SK-MEL-5 (cell line): ENCODE results near the gene NME1. TPM values are rescaled to one million over a fixed set of nuclear protein-coding genes. Genes with fewer than 3 reads are reported as not detected.
"Not testable (repeated sequence)": the region's sequence is repeated elsewhere in the genome, so short reads cannot be mapped to it uniquely, and the experiment has no call there.

Experiments
- DNase-seq: peaks from one replicate; pipeline ENCODE4 v3.0.0-alpha.2; 2016; ENCODE audit warnings: low read depth, low spot score
- in situ Hi-C: cut with HindIII; loops from 2 replicates; pipeline ENCODE4 v1.10.0; 2016; ENCODE audit warnings: low sequenced_read_pairs, high pct_unique_total_duplicates, low pct_unique_long_range_greater_than_20kb
- polyA plus RNA-seq, 2 experiments: library from polyadenylated mRNA; depleted of rRNA; stranded (reverse); fragments of >200 nt; gene quantifications; 2 replicates each; pipeline ENCODE4 v1.2.3, GENCODE V29; 2015
- total RNA-seq: library from RNA; depleted of rRNA; stranded (reverse); fragments of >200 nt; shearing (Covaris generic); gene quantifications from 2 replicates; pipeline ENCODE4 v1.2.3, GENCODE V29; 2014; rRNA removed

The NME1 gene
- total RNA-seq: 415 and 458 TPM in 2 replicates
- polyA plus RNA-seq (2015; cell fraction: cytosol; rRNA removed): 285 and 336 TPM in 2 replicates
- polyA plus RNA-seq (2015; cell fraction: nucleus; rRNA removed): 40.9 and 69.8 TPM in 2 replicates

DNA sequence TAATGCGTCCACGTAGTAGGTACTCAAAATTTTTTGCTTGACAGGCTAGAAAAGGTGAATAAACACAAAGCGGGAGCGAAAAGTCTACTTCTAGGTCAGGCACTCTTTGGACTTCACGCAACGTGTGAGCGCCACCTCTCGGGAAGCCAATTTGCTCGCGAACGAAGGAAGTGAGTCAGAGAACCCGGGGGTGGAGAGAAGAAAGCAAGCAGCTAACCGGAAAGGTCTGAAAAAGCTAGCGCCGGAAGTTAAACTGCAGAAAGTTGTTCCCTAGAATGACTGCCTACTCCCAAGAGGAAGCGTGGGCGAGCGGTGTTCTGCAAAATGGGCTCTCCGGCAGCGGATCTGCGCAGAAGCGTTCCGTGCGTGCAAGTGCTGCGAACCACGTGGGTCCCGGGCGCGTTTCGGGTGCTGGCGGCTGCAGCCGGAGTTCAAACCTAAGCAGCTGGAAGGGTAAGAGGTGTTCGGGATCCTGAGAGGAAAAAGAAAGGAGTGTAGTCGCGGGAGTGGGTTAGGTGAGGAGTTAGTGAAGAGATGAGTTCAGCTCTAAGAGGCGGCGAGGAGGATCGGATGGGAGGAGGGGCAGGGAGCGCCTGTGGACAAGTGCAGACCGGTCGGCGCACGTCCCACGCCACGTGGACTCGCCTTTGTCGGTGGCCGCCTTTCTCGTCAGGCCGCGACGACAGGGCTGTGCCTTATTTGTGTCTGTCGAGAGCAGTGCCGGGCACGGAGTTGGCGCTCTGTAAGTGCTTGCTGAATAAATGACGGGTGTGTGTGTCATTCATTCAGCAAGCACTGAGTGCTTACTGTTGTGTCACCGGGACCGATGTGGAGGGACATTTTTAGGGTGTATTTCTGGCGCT lies at the start of gene NME1:
Gene NME1 (plus strand): TSS at position 350 of the 863 bp plus-strand sequence. CDS start 2,096 bp downstream, outside the sequence.
- DNase-seq: peak; percentile 99

DNA sequence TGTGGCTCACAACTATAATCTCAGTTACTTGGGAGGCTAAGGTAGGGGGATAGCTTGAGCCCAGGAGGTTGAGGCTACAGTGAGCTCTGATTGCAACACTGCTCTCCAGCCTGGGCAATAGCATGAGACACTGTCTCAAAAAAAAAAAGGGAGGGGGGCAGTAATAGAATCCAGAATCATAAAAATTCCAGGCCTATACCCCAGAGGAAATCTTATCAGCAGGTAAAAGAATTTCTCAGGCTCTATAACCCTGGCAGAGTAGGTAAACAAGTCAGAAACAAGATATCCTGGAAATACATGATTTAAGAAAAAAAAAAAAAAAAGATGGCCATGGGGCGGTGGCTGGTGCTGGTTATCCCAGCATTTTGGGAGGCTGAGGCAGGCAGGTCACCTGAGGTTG lies 45.6 kb upstream of the NME1 start:
- DNase-seq: no peak
- in situ Hi-C loops: no loop called here

More for the DNA sequence above, at the start of gene NME1:
- in situ Hi-C loops: no loop called here

DNA sequence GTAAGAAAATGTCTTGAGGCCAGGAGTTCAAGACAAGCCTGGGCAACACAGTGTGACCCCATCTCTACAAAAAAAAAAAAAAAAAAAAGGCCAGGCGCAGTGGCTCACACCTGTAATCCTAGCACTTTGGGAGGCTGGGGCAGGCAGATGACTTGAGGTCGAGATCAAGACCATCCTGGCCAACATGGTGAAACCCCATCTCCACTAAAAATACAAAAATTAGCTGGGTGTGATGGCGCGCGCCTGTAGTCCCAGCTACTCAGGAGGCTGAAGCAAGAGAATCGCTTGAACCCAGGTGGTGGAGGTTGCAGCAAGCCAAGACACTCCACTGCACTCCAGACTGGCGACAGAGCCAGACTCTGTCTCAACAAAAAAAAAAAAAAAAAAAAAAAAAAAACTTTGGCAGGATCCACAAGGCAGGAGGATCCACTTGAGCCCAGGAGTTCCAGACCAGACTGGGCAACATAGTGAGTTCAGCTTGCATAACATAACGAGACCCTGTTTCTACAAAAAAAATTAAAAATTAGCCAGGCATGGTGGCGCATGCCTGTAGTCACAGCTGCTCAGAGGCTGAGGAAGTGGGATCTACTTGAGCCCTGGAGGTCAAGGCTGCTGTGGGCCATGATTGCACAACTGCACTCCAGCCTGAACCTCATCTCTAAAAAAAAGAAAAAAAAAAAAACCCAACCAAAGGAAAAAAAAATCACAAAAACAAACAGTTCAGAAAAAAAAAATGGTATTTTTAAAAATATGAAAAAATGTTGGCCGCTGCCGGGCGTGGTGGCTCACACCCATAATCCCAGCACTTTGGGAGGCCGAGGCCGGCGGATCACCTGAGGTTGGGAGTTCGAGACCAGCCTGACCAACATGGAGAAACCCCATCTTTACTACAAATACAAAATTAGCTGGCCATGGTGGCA lies 40.8 kb upstream of the NME1 start:
- DNase-seq, in situ Hi-C loops: not testable (repeated sequence)

DNA sequence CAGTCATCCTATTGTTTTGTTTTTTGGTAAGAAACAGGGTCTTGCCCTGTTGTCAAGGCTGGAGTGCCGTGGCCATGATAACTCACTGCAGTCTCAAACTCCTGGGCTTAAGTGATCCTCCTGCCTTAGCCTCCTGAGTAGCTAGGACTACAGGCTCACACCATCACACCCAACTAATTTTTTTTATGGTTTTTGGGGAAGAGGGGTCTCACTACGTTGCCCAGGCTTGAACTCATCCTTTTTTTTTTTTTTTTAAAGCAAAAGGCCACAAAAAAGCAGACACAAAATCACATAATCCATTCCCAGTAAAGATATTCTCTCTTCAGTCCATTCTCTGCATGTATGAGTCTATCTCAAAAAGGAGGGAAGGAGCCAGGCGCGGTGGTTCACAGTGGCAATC lies 38.2 kb upstream of the NME1 start:
- no peak for DNase-seq
- in situ Hi-C loops: no loop called here

DNA sequence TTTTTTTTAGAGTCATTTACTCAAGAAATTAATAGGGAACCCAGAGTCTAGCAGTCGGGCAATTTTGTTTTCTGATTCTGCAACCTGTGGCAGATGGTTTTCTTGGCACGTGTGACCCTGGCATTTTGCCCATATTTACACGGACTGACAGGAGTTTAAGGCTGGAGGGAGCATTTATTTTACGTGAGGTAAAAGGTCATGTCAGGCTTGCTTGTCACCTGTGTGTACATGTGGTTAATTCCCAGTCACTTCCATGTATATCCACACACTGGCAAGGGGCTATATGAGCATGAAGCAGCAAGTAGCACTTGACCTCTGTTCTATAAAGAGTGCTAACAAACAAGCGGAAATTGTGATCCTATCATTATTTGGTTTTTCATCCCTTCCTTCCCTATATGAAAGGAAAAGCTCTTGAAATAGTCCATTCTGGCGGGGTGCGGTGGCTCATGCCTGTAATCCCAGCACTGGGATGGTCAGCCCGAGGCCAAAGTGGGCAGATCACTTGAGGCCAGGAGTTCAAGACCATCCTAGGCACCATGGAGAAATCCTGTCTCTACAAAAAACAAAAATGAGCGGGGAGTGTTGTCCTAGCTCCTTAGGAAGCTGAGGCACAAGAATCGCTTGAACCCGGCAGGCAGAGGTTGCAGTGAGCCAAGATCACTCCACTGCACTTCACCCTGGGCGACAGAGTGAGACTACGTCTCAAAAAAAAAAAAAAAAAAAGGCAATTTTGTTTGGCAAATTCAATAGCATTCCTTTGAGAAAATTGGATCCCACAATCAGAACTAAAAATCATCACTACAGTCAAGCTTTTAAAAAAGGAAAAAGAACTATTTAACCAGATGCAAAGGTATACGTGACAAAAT lies 34.8 kb upstream of the NME1 start:
- peak; percentile 13 for DNase-seq
- in situ Hi-C loops: no loop called here

DNA sequence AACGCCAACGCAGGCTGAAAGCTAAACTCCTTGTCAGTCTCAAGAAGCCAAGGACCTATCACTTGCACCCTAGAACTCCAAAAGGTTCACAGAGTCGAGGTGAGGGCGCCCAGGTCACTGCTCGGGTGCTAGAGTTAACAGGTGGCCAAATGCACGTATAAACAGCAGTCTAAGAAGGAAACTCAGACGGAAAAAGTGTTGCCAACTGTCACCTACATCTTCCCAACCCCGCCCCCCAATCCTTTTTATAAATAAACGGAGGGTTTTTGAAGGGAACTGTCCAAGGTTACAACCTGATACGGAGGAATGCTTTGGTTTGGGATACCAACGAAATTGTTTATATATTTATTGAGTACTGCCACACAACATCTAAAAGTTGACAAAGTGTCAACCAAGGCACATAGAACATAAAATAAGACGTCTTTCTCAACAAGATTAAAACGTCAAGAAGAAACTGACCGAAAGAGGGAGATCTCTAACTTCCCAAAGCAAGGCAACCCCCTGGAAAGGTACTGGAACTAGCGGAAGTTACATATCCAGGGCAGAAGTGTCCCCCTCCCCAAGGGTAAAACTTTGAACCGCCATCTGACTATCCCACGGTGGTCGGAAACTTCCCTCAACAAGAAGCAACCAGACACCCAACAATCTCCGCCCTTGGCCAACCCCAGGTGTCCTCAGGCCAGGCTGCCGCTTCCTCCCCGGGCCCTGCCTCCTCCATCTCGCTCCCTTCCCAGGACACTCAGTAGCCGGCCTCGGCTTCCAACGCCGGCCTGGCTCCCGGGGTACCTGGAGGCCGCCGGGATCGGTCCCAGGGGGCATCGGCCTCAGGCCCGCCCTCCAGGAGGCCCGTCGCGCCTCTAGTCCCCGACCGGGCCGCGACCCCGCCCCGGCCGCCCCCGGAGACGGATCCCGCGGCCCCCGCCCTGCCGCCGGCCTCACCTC lies 33.7 kb upstream of the NME1 start:
- peak; percentile 78 for DNase-seq
- in situ Hi-C loops: no loop called here

DNA sequence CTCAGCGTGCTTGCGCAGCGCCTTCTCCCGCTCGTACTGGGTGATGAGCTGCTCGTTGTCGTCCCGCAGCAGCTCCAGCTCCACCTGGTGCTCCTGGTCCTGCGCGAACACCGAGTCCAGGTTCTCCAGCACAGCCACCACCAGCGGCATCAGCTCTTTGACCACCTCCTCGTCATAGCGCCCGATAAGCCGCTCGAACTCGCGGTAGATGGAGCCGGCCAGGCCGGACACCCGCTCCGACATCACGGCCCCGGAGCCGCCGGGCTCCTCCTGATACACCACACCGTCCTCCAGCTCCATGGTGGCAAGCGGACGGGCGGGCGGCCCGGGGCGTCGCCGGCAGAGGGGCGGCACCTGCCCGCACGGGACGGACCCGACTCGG lies 33.0 kb upstream of the NME1 start:
- DNase-seq: peak; percentile 21
- in situ Hi-C loops: no loop called here

DNA sequence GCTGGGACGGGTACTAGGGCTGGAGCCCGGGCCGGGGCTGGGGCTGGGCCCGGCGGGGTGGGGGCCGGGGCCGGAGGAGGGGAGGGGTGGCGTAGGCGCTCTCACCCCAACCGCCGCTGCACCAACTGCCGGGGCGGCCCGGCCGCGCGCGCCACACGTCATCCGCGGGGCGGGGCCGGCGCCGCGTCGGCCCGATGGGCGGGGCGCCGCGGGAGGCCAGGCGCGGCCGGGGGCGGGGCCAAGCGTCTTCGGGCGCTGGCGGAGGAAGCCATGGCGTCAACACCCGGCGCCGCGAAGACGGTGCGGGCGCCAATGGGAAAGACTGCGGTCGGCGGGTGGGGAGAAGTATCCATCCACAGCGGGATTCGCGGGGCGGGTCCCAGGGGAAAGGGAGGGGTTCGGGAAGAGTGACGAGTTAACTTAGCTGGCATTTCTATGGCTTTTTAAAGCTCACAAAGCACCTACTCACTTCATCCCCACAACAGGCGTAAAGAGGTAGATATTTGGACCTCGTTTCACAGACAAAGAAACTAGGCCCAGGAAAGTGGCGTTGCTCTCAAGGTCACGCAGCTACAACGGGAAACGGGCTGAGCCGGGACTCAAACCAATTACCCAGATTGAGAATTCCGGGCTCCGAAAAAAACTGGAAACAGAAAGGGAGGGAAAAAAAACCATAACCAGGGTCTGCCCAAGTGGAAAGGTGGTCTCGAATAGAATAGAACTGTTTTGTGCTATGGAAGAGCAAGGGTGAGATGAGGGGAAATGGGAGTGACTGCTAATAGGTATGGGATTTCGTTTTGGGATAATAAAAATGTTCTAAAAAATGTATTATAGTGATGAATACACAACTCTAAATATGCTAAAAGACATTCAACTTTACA lies 32.4 kb upstream of the NME1 start, which contains the start of gene SPAG9:
Gene SPAG9 (minus strand): TSS at position 130 of the 881 bp plus-strand sequence. CDS start 212 bp downstream, outside the sequence.
- DNase-seq: peak; percentile 96
- in situ Hi-C loops: no loop called here

DNA sequence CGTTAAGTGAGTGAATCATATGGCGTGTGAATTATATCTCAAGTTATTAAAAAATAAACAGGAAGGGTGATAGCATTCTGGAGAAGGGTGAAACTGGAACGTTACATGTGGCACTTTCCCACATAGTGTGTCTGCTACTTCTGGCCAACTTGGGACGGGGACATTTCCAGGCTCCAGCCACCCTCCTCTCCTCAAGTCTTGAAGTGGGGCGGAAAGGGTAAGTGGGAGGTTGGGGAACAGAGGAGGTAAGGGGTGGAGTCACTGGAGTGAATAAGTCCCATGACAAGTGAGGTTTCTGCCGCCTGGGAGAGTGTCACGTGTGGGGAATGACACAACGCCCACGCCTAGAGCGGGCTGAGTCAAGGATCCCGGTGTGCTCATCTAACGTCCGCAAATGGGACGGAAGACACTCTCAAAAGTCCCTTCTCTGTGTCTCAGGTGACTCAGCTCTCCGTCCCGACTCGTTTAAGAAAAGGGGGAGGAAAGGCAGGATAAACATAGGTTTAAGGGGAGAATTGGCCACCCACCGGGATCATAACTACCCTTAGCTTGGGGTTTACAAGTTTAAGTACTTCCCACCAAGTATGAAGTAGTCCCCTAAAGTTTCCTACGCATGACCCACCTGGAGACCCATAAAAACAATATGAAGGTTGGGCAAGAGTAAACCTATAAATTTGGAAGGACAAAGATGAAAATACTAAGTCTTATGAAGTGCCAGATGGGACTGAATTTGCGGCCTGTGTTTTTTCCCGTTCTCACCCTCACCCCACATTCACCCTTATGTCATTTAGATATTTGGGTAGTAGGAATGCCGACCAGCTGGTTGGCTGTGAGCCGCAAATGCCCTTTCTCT lies 31.5 kb upstream of the NME1 start:
- in situ Hi-C loops: no loop called here
- DNase-seq: peak; percentile 97

DNA sequence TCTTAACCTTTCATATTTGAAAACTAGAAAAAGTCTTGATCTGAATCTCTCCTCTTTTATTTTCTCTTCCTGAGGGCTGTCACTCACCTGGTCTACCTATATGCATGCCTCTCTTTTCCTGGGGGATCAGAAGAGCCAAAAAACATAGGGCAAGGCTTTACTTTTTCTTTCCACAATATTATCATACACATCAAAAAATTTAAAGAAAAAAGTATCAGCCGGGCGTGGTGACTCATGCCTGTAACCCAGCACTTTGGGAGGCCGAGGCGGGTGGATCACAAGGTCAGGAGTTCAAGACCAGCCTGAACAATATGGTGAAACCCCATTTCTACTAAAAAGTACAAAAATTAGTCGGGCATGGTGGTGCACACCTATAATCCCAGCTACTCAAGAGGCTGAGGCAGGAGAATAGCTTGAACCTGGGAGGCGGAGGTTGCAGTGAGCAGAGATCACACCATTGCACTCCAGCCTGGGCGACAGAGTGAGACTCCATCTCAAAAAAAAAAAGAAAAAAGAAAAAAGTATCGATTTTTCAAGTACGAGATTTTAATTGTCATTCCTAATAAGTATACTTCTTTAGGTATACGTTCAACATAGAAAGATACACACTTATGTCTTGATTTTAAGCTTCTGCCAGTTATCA lies 30.8 kb upstream of the NME1 start:
- DNase-seq, in situ Hi-C loops: not testable (repeated sequence)

DNA sequence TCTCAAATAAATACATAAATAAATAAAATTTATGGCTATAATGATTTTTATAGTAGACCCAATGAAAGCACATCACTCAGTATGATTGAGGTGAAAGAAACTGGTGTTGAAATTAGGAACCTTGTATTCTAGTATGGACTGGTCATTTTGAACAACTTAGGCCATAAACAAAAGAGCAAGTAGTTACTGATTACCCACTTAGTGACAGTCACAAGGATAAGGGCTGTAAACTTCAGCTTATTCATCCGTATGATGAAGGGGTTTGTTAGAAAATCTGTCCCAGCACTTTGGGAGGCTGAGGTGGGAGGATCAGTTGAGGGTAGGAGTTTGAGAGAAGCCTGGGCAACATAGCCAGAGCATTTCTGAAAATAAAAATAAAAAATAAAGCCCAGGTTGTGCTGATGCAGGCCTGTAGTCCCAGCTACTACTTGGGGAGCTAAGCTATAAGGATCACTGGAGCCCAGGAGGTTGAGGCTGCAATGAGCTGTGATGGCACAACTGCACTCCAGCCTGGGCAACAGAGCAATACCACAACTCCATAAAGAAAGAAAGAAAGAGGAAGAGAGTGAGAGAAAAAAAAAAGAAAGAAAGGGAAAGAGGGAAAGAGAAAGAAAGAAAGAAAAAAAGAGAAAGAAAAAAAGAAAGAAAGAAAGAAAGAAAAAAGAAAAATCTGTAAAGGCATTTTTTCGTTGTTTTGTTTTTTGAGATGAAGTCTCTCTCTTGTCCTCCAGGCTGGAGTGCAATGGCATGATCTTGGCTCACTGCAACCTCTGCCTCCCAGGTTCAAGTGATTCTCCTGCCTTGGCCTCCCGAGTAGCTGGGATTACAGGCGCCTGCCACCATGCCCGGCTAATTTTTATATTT lies 28.5 kb upstream of the NME1 start:
- in situ Hi-C loops: no loop called here

DNA sequence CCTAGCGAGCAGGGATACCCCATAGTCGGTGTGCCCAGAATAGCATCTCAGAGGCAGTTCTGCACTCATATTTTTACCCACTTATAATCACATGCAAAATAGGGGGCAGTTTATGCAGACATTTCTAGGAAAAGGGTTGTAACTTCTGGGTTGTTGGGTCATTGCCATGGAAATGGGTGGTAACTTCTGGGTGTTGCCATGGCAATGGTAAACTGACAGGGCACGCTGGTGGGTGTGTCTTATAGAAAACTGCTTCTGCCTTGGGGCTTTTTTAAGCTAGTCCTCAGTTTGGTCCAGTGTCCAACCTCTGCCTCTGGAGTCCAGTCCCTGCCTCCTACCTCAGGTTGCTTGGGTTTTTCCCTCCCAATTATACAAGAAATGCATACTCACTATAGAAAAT lies 25.3 kb upstream of the NME1 start:
- peak; percentile 62 for DNase-seq
- in situ Hi-C loops: no loop called here

More for the DNA sequence above, 28.5 kb upstream of the NME1 start:
- DNase-seq: no peak

DNA sequence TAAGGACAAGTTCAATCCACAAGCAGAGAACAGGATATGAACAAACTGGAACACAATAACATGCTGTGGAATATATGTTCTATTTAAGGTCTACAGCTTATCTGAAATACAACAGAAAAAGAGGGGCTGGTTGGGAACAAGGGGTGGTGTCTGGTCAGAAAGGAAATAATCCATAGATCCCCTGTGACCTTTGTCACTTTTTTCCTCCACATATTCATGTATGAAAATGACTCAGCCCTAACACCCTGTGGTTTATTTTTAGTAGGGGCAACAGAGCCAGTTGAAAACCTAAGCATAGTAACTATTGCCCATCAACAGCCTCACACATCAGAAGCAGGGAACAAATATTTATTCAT lies 20.4 kb upstream of the NME1 start:
- in situ Hi-C loops: no loop called here
- no peak for DNase-seq
